H1 (cell line): ENCODE measurements around the gene C12orf76. TPM values are rescaled to one million over a fixed set of nuclear protein-coding genes. Genes with fewer than 3 reads are reported as not detected.

Source experiments
- CTCF ChIA-PET: fragments of 300-600 bp; sonication (Branson Sonifier 250); formaldehyde crosslinking; loops from one replicate; lab custom pipeline; 2021; ENCODE audit not compliant: partially characterized antibody; lab: Charles Lee
- POLR2A ChIA-PET: fragments of 300-600 bp; sonication (Branson Sonifier 250); formaldehyde crosslinking; loops from one replicate; lab custom pipeline; 2021; ENCODE audit warnings: inconsistent platforms; ENCODE audit not compliant: partially characterized antibody; lab: Charles Lee
- DNase-seq, 2 experiments: peaks; one replicate each; pipeline versions ENCODE4 v3.0.0 to v3.0.0-alpha.2; 2010 to 2022; ENCODE audit warnings: low spot score in 2 of 2, low read depth in 1 of 2, mixed read lengths in 1 of 2
- FAIRE-seq: peaks from 2 replicates; lab custom pipeline; 2011; peaks lifted over from hg19 to GRCh38; lab: Jason Lieb, UNC
- H2AFZ ChIP-seq: 2 replicates; pipeline ENCODE4 v1.8.1; 2012; ENCODE audit warnings: low read length, inconsistent platforms
- H2AK5ac ChIP-seq: 2 replicates; pipeline ENCODE4 v1.6.1; 2013; ENCODE audit warnings: low read depth, low read length
- H2BK120ac ChIP-seq: replicated peaks from 2 replicates; pipeline ENCODE3; 2013; ENCODE audit warnings: low read depth, low read length, inconsistent platforms
- H2BK12ac ChIP-seq: 2 replicates; pipeline ENCODE4 v1.6.1; 2013; ENCODE audit warnings: low read depth, low read length
- H2BK15ac ChIP-seq: 2 replicates; pipeline ENCODE4 v1.6.1; 2013; ENCODE audit warnings: low read length
- H2BK20ac ChIP-seq: 2 replicates; pipeline ENCODE4 v1.6.1; 2013; ENCODE audit warnings: low read length
- H2BK5ac ChIP-seq: 2 replicates; pipeline ENCODE4 v1.6.1; 2013; ENCODE audit warnings: low read depth, low read length
- H3K14ac ChIP-seq: 2 replicates; pipeline ENCODE4 v1.6.1; 2013; ENCODE audit warnings: inconsistent platforms; ENCODE audit not compliant: insufficient read length
- H3K18ac ChIP-seq: 2 replicates; pipeline ENCODE4 v1.6.1; 2013; ENCODE audit warnings: low read length; ENCODE audit errors: extremely low read depth
- H3K23ac ChIP-seq: 2 replicates; pipeline ENCODE4 v1.6.1; 2013; ENCODE audit warnings: inconsistent platforms; ENCODE audit not compliant: insufficient read length
- H3K23me2 ChIP-seq: 2 replicates; pipeline ENCODE4 v1.6.1; 2013; ENCODE audit warnings: low read depth, low read length
- H3K27ac ChIP-seq: 2 replicates; pipeline ENCODE4 v1.6.1; 2011; ENCODE audit warnings: low read depth, low read length, inconsistent platforms
- H3K27me3 ChIP-seq, 4 experiments: replicated peaks in 1 of 4; 1 replicate in 1 of 4; 2 replicates in 3 of 4; pipeline versions ENCODE4 v1.6.1 to v1.8.1; 2011 to 2013; ENCODE audit warnings: low read length in 3 of 4, mild to moderate bottlenecking in 3 of 4, inconsistent platforms in 2 of 4, mixed read lengths in 2 of 4, moderate library complexity in 1 of 4; ENCODE audit not compliant: control insufficient read depth in 3 of 4, insufficient read depth in 3 of 4; ENCODE audit errors: extremely low read depth in 1 of 4
- H3K36me3 ChIP-seq, 4 experiments: 2 replicates each; pipeline versions ENCODE4 v1.6.1 to v1.8.1; 2011 to 2013; ENCODE audit warnings: mild to moderate bottlenecking in 4 of 4, low read length in 3 of 4, moderate library complexity in 2 of 4, control low read depth in 1 of 4, inconsistent platforms in 1 of 4; ENCODE audit not compliant: insufficient read depth in 4 of 4, control insufficient read depth in 2 of 4
- H3K4ac ChIP-seq: replicated peaks from 2 replicates; pipeline ENCODE3; 2013; ENCODE audit warnings: low read length, low read depth, mixed read lengths, inconsistent platforms; ENCODE audit not compliant: insufficient read length
- H3K4me1 ChIP-seq, 4 experiments: replicated peaks in 1 of 4; 1 replicate in 1 of 4; 2 replicates in 3 of 4; pipeline versions ENCODE4 v1.6.1 to v1.8.1; 2011 to 2013; ENCODE audit warnings: low read length in 3 of 4, inconsistent platforms in 2 of 4, mixed read lengths in 1 of 4; ENCODE audit not compliant: insufficient read depth in 4 of 4, control insufficient read depth in 3 of 4
- H3K4me2 ChIP-seq, 2 experiments: 2 replicates each; pipeline versions ENCODE4 v1.6.1 to v1.8.1; 2011 to 2013; ENCODE audit warnings: low read depth in 2 of 2, low read length in 2 of 2, control low read depth in 1 of 2, inconsistent platforms in 1 of 2, mild to moderate bottlenecking in 1 of 2; ENCODE audit not compliant: insufficient read depth in 1 of 2
- H3K4me3 ChIP-seq, 4 experiments: fragments of 200-600, 300-600 bp in 1 of 4; sonication (generic), shearing (Covaris generic), sonication (Bioruptor Twin) in 1 of 4; 2 replicates each; pipeline versions ENCODE4 v1.5.1 to v1.8.1; 2011 to 2016; ENCODE audit warnings: low read length in 4 of 4, low read depth in 3 of 4, control low read depth in 2 of 4, inconsistent platforms in 2 of 4, mild to moderate bottlenecking in 2 of 4, mixed read lengths in 1 of 4, moderate library complexity in 1 of 4; ENCODE audit not compliant: insufficient read depth in 2 of 4; ENCODE audit errors: extremely low read depth in 1 of 4
- H3K56ac ChIP-seq: replicated peaks from 2 replicates; pipeline ENCODE3; 2013; ENCODE audit warnings: low read depth, mild to moderate bottlenecking, mixed read lengths, low read length, inconsistent platforms; ENCODE audit not compliant: insufficient read length
- H3K79me1 ChIP-seq: 2 replicates; pipeline ENCODE4 v1.6.1; 2013; ENCODE audit warnings: low read depth, low read length, control low read depth
- H3K79me2 ChIP-seq, 2 experiments: 2 replicates each; pipeline versions ENCODE4 v1.6.1 to v1.8.1; 2012 to 2013; ENCODE audit warnings: low read length in 2 of 2, mild to moderate bottlenecking in 2 of 2, inconsistent platforms in 1 of 2; ENCODE audit not compliant: insufficient read depth in 2 of 2, control insufficient read depth in 1 of 2
- H3K9ac ChIP-seq, 4 experiments: replicated peaks in 1 of 4; 1 replicate in 1 of 4; 2 replicates in 3 of 4; pipeline versions ENCODE4 v1.6.1 to v1.8.1; 2011 to 2013; ENCODE audit warnings: low read depth in 3 of 4, low read length in 3 of 4, control low read depth in 2 of 4, mild to moderate bottlenecking in 2 of 4, moderate library complexity in 2 of 4, inconsistent platforms in 1 of 4; ENCODE audit errors: extremely low read depth in 1 of 4
- H3K9me3 ChIP-seq, 2 experiments: 2 replicates each; pipeline versions ENCODE4 v1.6.1 to v1.8.1; 2012 to 2013; ENCODE audit warnings: mild to moderate bottlenecking in 2 of 2, moderate library complexity in 2 of 2, control low read depth in 1 of 2, inconsistent platforms in 1 of 2, low read depth in 1 of 2, low read length in 1 of 2, mixed read lengths in 1 of 2; ENCODE audit not compliant: insufficient read depth in 2 of 2
- H4K20me1 ChIP-seq, 2 experiments: replicated peaks in 1 of 2; 2 replicates each; pipeline versions ENCODE3 to v1.8.1; 2011 to 2013; ENCODE audit warnings: inconsistent platforms in 2 of 2, low read length in 2 of 2, mild to moderate bottlenecking in 1 of 2; ENCODE audit not compliant: insufficient read depth in 2 of 2, control insufficient read depth in 1 of 2
- H4K5ac ChIP-seq: 2 replicates; pipeline ENCODE4 v1.6.1; 2013; ENCODE audit warnings: low read length, low read depth, mixed read lengths, inconsistent platforms; ENCODE audit not compliant: insufficient read length
- H4K8ac ChIP-seq: 2 replicates; pipeline ENCODE4 v1.8.0; 2013; ENCODE audit warnings: mild to moderate bottlenecking, moderate library complexity, low read length, inconsistent platforms; ENCODE audit not compliant: insufficient read depth; ENCODE audit errors: extremely low read depth
- H4K91ac ChIP-seq: replicated peaks from 2 replicates; pipeline ENCODE3; 2013; ENCODE audit warnings: low read length, mixed read lengths, inconsistent platforms; ENCODE audit not compliant: insufficient read length
- CHD2 ChIP-seq: IDR thresholded peaks from 2 replicates; pipeline ENCODE4 v1.6.1; 2012; ENCODE audit warnings: low read length, improper control_type of control experiment
- EGR1 ChIP-seq: IDR thresholded peaks from 2 replicates; pipeline ENCODE4 v1.6.1; 2011; ENCODE audit warnings: low read depth, low read length, borderline replicate concordance
- JUND ChIP-seq: IDR thresholded peaks from 2 replicates; pipeline ENCODE4 v1.6.1; 2011; ENCODE audit warnings: mild to moderate bottlenecking, improper control_type of control experiment, low read length
- RFX5 ChIP-seq: IDR thresholded peaks from 2 replicates; pipeline ENCODE4 v1.6.1; 2011; ENCODE audit warnings: low read depth, low read length, improper control_type of control experiment, borderline replicate concordance
- SP1 ChIP-seq: IDR thresholded peaks from 2 replicates; pipeline ENCODE4 v1.6.1; 2011; ENCODE audit warnings: low read depth, low read length
- TCF12 ChIP-seq: IDR thresholded peaks from 2 replicates; pipeline ENCODE4 v1.6.1; 2011; ENCODE audit warnings: low read depth, mild to moderate bottlenecking, low read length
- TEAD4 ChIP-seq: IDR thresholded peaks from 2 replicates; pipeline ENCODE4 v1.6.1; 2012; ENCODE audit warnings: low read depth, low read length, inconsistent platforms, mixed read lengths
- ZNF274 ChIP-seq: IDR thresholded peaks from 2 replicates; pipeline ENCODE4 v1.7.0; 2012; ENCODE audit warnings: low read length, borderline replicate concordance; ENCODE audit errors: extremely low read depth
- WGBS, 2 experiments: shearing (Covaris generic) in 1 of 2; methylation state at CpG; one replicate each; pipeline versions ENCODE4 v1.1.6 to v1.1.7; 2013 to 2015; ENCODE audit warnings: low lambda C conversion rate in 2 of 2, mixed read lengths in 2 of 2, inconsistent platforms in 1 of 2, low coverage in 1 of 2, missing lambda C conversion rate in 1 of 2; ENCODE audit not compliant: insufficient replicate concordance in 2 of 2, insufficient coverage in 1 of 2, insufficient read length in 1 of 2; ENCODE audit errors: extremely low coverage in 1 of 2, missing lambda C conversion rate in 1 of 2; 5-methylcytosine and 5-hydroxymethylcytosine counted together
- polyA plus RNA-seq, 7 experiments: library from polyadenylated mRNA; depleted of rRNA in 3 of 7; stranded (reverse) in 5 of 7; unstranded in 2 of 7; fragments of >200 nt in 5 of 7; fragments of 200-250 nt in 2 of 7; gene quantifications; 1 replicate in 5 of 7; 2 replicates in 1 of 7; 4 replicates in 1 of 7; pipeline versions ENCODE4 v1.2.1 to v1.2.3, GENCODE V29; 2011 to 2013; ENCODE audit warnings: missing spikeins in 2 of 7, mixed read lengths in 2 of 7
- total RNA-seq: library from RNA; stranded (reverse); fragmentation: NEBNext Ultra II Directional; extraction: Animal tissue kit (Norgen Biotek cat#: 25700); gene quantifications from 2 replicates; pipeline ENCODE4 v1.2.1, GENCODE V29; 2021
- TF ChIP-seq, protein P1 (sequence below): IDR thresholded peaks from 2 replicates; pipeline ENCODE4 v1.6.1; 2011; ENCODE audit warnings: low read length, improper control_type of control experiment

The C12orf76 gene
- total and polyA plus RNA-seq, 2 of the 8 experiments (the other 6 are each of a cell fraction or from before 2014, with no cell fraction given) = 14.4 to 18.6 TPM

- no peak overlapping the region for H3K4me2 ChIP-seq
- POLR2A ChIA-PET = no interaction called here
Observed at GRCh38 chr12:110029290-110029815, 19.0 kb downstream of the C12orf76 start.

More at GRCh38 chr12:110029290-110029815, 19.0 kb downstream of the C12orf76 start:
- DNase-seq (no peak), FAIRE-seq (no peak)
- Histone ChIP-seq H3K14ac (no peak overlapping the region), H3K23me2 (no peaks in the 10 kb centered on the region), H3K4ac (no peak overlapping the region), H4K91ac (no peak overlapping the region), H2AK5ac (no peak overlapping the region), H3K23ac (no peak overlapping the region), H4K8ac (no peak overlapping the region), H3K18ac (no peak overlapping the region), H2BK5ac (no peak overlapping the region), H2BK20ac (no peak overlapping the region), H3K9me3 (no peaks in the 10 kb centered on the region), H2BK12ac (no peak overlapping the region), H3K56ac (no peak overlapping the region), H3K79me2 (no peaks in the 10 kb centered on the region), H4K5ac (no peak overlapping the region), H3K4me1 (no peaks in the 10 kb centered on the region), H3K36me3 (peaks cover 0 to 5% (median 3%) of the 10 kb centered on the region in 4 experiments; a peak in 4 of 8 replicates), H4K20me1 (no peaks in the 10 kb centered on the region), H3K4me3 (no peak overlapping the region), H3K79me1 (no peaks in the 10 kb centered on the region), H3K27ac (no peak overlapping the region), H3K9ac (no peak overlapping the region), H2BK120ac (no peak overlapping the region), H2AFZ (no peak overlapping the region), H3K27me3 (no peaks in the 10 kb centered on the region), H2BK15ac (no peak overlapping the region)
- WGBS, 2 experiments = 89% methylated on average over 2 of the region's 2 CpGs; no CpG with 5 or more reads in 1 of the 2 experiments
- CTCF ChIA-PET = no interaction called here
- TF ChIP-seq, protein P1, sequence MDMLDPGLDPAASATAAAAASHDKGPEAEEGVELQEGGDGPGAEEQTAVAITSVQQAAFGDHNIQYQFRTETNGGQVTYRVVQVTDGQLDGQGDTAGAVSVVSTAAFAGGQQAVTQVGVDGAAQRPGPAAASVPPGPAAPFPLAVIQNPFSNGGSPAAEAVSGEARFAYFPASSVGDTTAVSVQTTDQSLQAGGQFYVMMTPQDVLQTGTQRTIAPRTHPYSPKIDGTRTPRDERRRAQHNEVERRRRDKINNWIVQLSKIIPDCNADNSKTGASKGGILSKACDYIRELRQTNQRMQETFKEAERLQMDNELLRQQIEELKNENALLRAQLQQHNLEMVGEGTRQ = no peak
- TF ChIP-seq TCF12 (no peak), ZNF274 (no peak), RFX5 (no peak), EGR1 (no peak), SP1 (no peak), TEAD4 (no peak), CHD2 (no peak), JUND (no peak)
